Neuronal stem cell (in vitro differentiated cells): ENCODE data around the gene SIM2.

ENCODE experiments used
- DNase-seq: peaks from one replicate; pipeline ENCODE4 v3.0.0-alpha.2; 2013; ENCODE audit warnings: low spot score
- H2AFZ ChIP-seq: one replicate; pipeline ENCODE4 v1.6.1; 2013; ENCODE audit warnings: mild to moderate bottlenecking, low read length, inconsistent platforms
- H2AK5ac ChIP-seq: 2 replicates; pipeline ENCODE4 v1.6.1; 2013; ENCODE audit warnings: low read depth, mild to moderate bottlenecking, inconsistent platforms, low read length, moderate library complexity, mixed read lengths
- H2BK120ac ChIP-seq: 2 replicates; pipeline ENCODE4 v1.6.1; 2013; ENCODE audit warnings: low read depth, mild to moderate bottlenecking, inconsistent platforms, low read length, moderate library complexity, mixed read lengths
- H2BK12ac ChIP-seq: one replicate; pipeline ENCODE4 v1.6.1; 2013; ENCODE audit warnings: low read length, inconsistent platforms
- H2BK15ac ChIP-seq: 2 replicates; pipeline ENCODE4 v1.6.1; 2013; ENCODE audit warnings: mild to moderate bottlenecking, low read length, inconsistent platforms, mixed read lengths
- H2BK5ac ChIP-seq: one replicate; pipeline ENCODE4 v1.6.1; 2013; ENCODE audit warnings: inconsistent platforms, mild to moderate bottlenecking, low read length, moderate library complexity
- H3K14ac ChIP-seq: one replicate; pipeline ENCODE4 v1.6.1; 2013; ENCODE audit warnings: low read length, inconsistent platforms
- H3K18ac ChIP-seq: 2 replicates; pipeline ENCODE4 v1.6.1; 2013; ENCODE audit warnings: low read length, inconsistent platforms
- H3K23ac ChIP-seq: 2 replicates; pipeline ENCODE4 v1.6.1; 2013; ENCODE audit warnings: low read depth, mild to moderate bottlenecking, mixed read lengths, low read length, inconsistent platforms; ENCODE audit not compliant: poor library complexity
- H3K27ac ChIP-seq: replicated peaks from 3 replicates; pipeline ENCODE4 v1.5.1; 2013; ENCODE audit warnings: low read length, inconsistent platforms
- H3K27me3 ChIP-seq, 3 experiments: 2 replicates each; pipeline ENCODE4 v1.6.1; 2013; ENCODE audit warnings: low read length in 3 of 3, mild to moderate bottlenecking in 2 of 3, inconsistent platforms in 1 of 3, low read depth in 1 of 3, mixed read lengths in 1 of 3, moderate library complexity in 1 of 3; ENCODE audit not compliant: control insufficient read depth in 3 of 3, insufficient read depth in 3 of 3
- H3K36me3 ChIP-seq, 2 donors: replicated peaks in 1 of 2; 2 replicates each; pipeline ENCODE4 v1.6.1; 2013; ENCODE audit warnings: low read length in 2 of 2; ENCODE audit not compliant: control insufficient read depth in 2 of 2, insufficient read depth in 2 of 2
- H3K4ac ChIP-seq: 2 replicates; pipeline ENCODE4 v1.6.1; 2013; ENCODE audit warnings: inconsistent platforms, mild to moderate bottlenecking, low read length, moderate library complexity
- H3K4me1 ChIP-seq, 2 donors: 1 replicate in 1 of 2; 2 replicates in 1 of 2; pipeline ENCODE4 v1.6.1; 2013; ENCODE audit warnings: low read length in 2 of 2, low read depth in 1 of 2; ENCODE audit not compliant: control insufficient read depth in 2 of 2, insufficient read depth in 1 of 2
- H3K4me2 ChIP-seq: one replicate; pipeline ENCODE4 v1.6.1; 2013; ENCODE audit warnings: mild to moderate bottlenecking, low read length, inconsistent platforms; ENCODE audit not compliant: insufficient read depth, poor library complexity, severe bottlenecking
- H3K4me3 ChIP-seq, 2 donors: 2 replicates each; pipeline ENCODE4 v1.5.1; 2013; ENCODE audit warnings: low read length in 2 of 2, mild to moderate bottlenecking in 2 of 2, inconsistent platforms in 1 of 2, moderate library complexity in 1 of 2
- H3K79me1 ChIP-seq: one replicate; pipeline ENCODE4 v1.6.1; 2013; ENCODE audit warnings: low read depth, mild to moderate bottlenecking, inconsistent platforms, low read length, moderate library complexity
- H3K9ac ChIP-seq: one replicate; pipeline ENCODE4 v1.6.1; 2013; ENCODE audit warnings: mild to moderate bottlenecking, low read depth, low read length, inconsistent platforms; ENCODE audit not compliant: poor library complexity
- H3K9me3 ChIP-seq, 2 donors: replicated peaks in 1 of 2; 2 replicates each; pipeline versions ENCODE3 to v1.6.1; 2013; ENCODE audit warnings: low read length in 2 of 2, mild to moderate bottlenecking in 2 of 2, inconsistent platforms in 1 of 2, low read depth in 1 of 2, mixed read lengths in 1 of 2, moderate library complexity in 1 of 2; ENCODE audit not compliant: control insufficient read depth in 2 of 2, insufficient read depth in 1 of 2
- H4K8ac ChIP-seq: one replicate; pipeline ENCODE4 v1.6.1; 2013; ENCODE audit warnings: low read depth, mild to moderate bottlenecking, inconsistent platforms, low read length, moderate library complexity
- H4K91ac ChIP-seq: one replicate; pipeline ENCODE4 v1.6.1; 2013; ENCODE audit warnings: low read length, low read depth, mild to moderate bottlenecking, inconsistent platforms; ENCODE audit not compliant: poor library complexity
- WGBS, 2 donors: extraction: QIAGEN DNeasy Blood & Tissue Kit; methylation state at CpG; one replicate each; pipeline ENCODE4 v1.1.7; 2013; ENCODE audit warnings: missing lambda C conversion rate in 2 of 2, mixed read lengths in 1 of 2; ENCODE audit not compliant: insufficient read length in 2 of 2, insufficient replicate concordance in 1 of 2; ENCODE audit errors: extremely low coverage in 2 of 2; 5-methylcytosine and 5-hydroxymethylcytosine counted together

SIM2 gene

DNA sequence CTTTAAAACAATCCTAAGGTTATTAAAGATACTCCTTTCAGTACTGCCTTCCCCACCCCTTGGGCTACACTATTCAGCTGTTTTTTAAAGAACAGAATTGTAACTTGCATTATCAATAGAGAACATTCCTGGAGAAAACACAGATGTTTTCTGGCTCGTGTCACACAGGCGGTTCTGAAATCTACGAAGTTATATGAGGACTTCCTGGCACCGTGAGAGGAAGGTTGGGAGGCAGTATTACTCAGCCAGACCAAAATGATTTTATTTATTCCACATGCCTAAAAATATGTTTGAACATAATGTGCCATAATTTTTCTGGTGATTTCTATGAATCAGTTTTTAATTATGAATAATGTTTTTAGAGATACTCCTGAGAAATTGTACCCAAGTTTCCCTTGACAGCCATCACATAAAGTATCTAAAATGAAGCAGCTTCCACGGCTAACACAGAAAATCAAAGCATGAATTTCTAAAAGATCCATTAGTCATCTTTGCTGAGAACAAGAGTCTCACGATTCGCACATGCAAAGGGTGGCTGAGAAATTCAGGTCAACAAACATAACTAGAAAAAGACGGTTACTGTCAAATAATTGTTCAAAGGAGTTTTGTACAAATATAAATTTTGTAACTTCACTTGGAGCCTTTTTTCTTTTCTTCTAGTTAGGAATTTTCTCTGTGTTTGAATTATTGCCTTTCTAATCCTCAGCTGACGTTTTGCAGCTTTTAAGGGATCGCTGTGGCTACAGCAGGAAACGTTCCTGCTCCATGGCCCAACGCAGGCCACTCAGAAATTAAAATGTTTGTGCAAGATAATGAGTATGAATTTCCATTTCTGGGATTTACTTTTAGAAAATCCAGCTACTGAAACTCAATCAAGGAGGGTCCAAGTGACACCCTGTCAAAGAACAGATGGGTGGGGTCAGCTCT is 8.0 kb upstream of the SIM2 start:
- Histone ChIP-seq H2BK120ac (no peak overlapping the region), H3K79me1 (no peaks in the 10 kb centered on the region), H3K27ac (no peak overlapping the region), H2AK5ac (no peak overlapping the region), H3K9me3 (peaks cover 0 to 4% of the 10 kb centered on the region in 2 donors), H4K91ac (no peak overlapping the region), H3K14ac (no peak overlapping the region), H3K4me2 (no peak overlapping the region), H2BK15ac (no peak overlapping the region), H4K8ac (no peak overlapping the region), H3K18ac (no peak overlapping the region), H3K36me3 (no peaks in the 10 kb centered on the region), H3K9ac (no peak overlapping the region), H3K4me3 (no peak overlapping the region), H3K4me1 (no peaks in the 10 kb centered on the region), H2AFZ (no peak overlapping the region), H3K4ac (no peak overlapping the region), H3K23ac (no peak overlapping the region), H2BK5ac (no peak overlapping the region), H3K27me3 (peaks cover 32 to 92% (median 60%) of the 10 kb centered on the region in 3 experiments), H2BK12ac (no peak overlapping the region)
- no CpG with 5 or more reads among the region's 12 CpGs for WGBS, 2 donors
- no peak for DNase-seq

DNA sequence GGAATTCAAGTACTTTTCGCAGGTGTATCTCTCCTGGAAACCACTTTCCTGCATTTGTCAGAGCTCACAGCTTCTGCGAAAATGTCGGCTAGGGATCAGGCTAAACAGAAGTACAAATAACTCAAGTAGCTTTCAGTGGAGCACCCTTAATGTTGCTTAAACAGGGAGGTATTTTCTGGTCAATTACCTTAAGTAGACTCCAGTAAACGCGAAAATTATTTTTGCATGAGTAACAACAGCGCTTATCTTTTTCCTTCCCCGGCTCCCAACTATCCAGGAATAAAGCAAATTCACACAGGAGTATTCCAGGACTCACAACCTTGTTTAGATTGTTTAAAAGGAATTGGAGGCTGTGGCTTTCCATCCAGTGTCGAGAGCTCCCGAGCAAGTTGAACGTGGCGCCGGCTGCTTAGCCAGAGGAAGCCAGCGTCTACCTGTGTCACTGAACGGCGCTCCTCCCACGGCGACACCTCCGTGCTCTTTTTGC is 7.3 kb upstream of the SIM2 start:
- Histone ChIP-seq H3K79me1 (no peaks in the 10 kb centered on the region), H3K9me3 (peaks cover 1 to 4% of the 10 kb centered on the region in 2 donors), H3K4me2 (no peak overlapping the region), H3K27me3 (peaks cover 39 to 95% (median 67%) of the 10 kb centered on the region in 3 experiments), H3K4me1 (no peaks in the 10 kb centered on the region), H3K23ac (no peak overlapping the region), H3K9ac (no peak overlapping the region), H2BK15ac (no peak overlapping the region), H3K36me3 (no peaks in the 10 kb centered on the region), H3K4me3 (no peak overlapping the region), H3K14ac (no peak overlapping the region), H3K18ac (no peak overlapping the region), H2AFZ (no peak overlapping the region), H4K91ac (no peak overlapping the region), H2AK5ac (no peak overlapping the region), H4K8ac (no peak overlapping the region), H3K27ac (no peak overlapping the region), H3K4ac (no peak overlapping the region), H2BK5ac (no peak overlapping the region), H2BK120ac (no peak overlapping the region), H2BK12ac (no peak overlapping the region)
- no CpG with 5 or more reads among the region's 18 CpGs for WGBS, 2 donors
- DNase-seq, result no peak

DNA sequence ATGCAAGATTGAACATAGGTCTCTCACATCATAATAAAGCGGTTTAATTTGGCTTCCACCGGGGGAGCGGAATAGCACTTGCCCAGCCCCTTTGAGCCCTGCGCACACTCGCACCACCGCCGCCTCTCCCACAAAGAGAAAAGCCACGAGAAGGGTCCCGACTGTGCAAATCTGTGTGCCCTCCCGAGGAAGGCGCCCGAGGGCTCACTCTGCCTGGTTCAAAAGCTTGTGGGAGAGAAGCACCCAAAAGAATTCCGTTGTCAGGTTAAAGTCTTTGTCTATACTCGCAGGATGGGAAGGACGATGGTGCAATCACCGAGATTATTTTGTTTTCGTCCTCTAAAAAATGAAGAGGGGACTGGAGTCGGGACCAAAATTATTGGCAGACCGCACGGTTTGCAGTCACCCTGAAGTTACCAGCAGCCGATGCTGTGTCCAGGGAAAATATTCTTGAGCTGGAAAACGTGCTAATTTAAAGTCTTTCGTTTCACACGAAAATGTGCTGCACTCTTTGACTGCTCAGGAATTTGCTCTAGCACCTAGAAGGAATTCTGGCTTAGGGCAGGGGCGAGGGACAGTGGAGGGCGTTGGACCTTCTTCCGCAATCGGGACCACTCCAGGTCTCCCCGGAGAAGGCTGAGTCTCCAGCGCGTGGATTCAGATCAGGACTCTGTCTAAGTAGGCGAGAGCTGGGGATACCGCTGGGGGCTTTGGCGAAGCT is 6.6 kb upstream of the SIM2 start:
- H3K27me3 ChIP-seq, result peaks cover 46 to 98% (median 74%) of the 10 kb centered on the region in 3 experiments
- H3K9me3 ChIP-seq, result peaks cover 3 to 4% of the 10 kb centered on the region in 2 donors
- no peak overlapping the region for H3K27ac ChIP-seq
- peak; percentile 48 for DNase-seq
- no peak overlapping the region for H3K4ac ChIP-seq
- no peak overlapping the region for H2BK15ac ChIP-seq
- no peak overlapping the region for H4K8ac ChIP-seq
- H2BK5ac ChIP-seq, result no peak overlapping the region
- H3K23ac ChIP-seq, result no peak overlapping the region
- no peak overlapping the region for H2AK5ac ChIP-seq
- no peak overlapping the region for H2AFZ ChIP-seq
- no peak overlapping the region for H4K91ac ChIP-seq
- H3K14ac ChIP-seq, result no peak overlapping the region
- no peak overlapping the region for H3K9ac ChIP-seq
- peak overlapping the region in 1 of 2 donors; percentile 26 for H3K4me3 ChIP-seq
- no peak overlapping the region for H2BK12ac ChIP-seq
- H2BK120ac ChIP-seq, result no peak overlapping the region
- no CpG with 5 or more reads among the region's 34 CpGs for WGBS, 2 donors
- H3K79me1 ChIP-seq, result no peaks in the 10 kb centered on the region
- no peak overlapping the region for H3K18ac ChIP-seq
- H3K36me3 ChIP-seq, result no peaks in the 10 kb centered on the region
- H3K4me2 ChIP-seq, result peak overlapping the region; percentile 46
- peaks cover 0 to 2% of the 10 kb centered on the region in 2 donors for H3K4me1 ChIP-seq
